ENCODE results near the gene ABCB9.
A peak's percentile ranks its signal among the peaks of the same experiment; 100 is the strongest.
"Not testable (repeated sequence)": the region's sequence is repeated elsewhere in the genome, so short reads cannot be mapped to it uniquely, and the experiment has no call there.

The ABCB9 gene

DNA sequence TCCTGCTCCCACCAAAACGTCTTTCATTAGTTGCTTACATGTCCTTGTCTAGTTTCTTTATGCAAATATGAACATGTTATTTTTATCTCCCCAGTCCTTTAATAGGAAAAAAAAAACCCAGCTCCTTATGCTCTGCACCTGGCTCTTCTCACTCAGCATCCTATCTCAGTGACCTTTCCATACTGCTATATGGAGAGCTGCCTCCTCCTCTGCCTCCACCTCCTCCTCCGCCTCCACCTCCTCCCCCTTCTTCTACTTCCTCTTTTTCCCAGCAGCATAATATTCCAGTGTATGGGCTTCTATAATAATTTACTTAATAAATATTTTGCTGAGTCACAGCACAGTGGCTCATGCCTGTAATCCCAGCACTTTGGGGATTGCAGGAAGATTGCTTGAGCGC, 31.5 kb downstream of the ABCB9 start:
- no peak for DNase-seq

DNA sequence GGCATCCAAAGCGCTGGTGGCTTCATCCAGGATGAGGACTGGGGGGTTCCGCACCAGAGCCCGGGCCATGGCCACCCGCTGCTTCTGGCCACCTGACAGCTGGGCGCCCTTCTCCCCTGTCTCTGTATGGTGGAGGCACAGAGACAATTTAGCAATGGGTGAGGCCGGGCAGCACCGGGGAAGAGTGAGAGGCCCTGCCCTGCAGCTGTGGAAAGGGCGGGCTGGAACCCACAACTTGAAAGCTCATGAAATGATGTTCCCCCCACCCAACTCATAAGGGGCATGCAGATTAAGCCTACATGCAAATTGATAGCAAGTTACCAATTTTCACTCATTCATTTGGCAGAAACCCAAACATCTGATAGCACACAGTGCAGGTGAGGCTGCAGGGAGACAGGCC, 34.1 kb downstream of the ABCB9 start:
- no peak for DNase-seq

DNA sequence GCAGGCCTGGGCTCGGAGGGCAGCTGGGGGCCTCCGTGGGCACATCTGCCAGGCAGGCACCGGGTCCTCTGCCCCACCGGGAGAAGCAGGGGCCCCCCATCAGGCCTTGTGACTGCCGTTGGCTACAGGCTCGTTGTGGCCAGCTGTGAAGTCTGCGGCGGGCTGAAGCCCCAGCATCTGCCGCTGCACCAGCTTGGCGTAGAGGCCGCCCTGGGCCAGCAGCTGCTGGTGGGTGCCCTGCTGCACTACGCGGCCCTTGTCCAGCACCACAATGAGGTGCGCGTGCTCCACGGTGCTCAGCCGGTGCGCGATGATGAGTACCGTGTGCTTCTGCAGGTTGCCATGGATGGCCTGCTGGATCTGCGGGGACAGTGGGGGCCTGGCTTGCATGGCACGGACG, 36.5 kb downstream of the ABCB9 start:
- no peak for DNase-seq

DNA sequence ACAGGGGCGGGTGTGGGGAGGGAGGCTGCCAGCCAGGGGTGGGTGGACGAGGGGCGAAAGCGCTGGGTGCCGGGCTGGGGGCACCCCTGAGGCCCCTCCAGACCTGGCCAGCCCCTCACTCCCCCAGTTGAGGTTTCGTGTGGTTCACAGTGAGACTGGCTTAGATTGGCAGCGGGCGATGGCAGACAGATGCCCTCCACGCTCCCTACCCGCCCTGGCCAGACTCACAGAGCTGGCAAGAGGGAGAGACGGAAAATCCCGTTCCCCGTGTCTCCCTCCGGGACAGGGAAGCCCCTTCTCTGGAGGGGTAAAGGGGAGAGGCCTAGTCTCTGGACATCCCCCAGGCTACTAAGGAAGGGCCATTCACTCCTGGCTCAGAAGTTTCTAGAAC, 37.1 kb downstream of the ABCB9 start:
- no peak for DNase-seq

DNA sequence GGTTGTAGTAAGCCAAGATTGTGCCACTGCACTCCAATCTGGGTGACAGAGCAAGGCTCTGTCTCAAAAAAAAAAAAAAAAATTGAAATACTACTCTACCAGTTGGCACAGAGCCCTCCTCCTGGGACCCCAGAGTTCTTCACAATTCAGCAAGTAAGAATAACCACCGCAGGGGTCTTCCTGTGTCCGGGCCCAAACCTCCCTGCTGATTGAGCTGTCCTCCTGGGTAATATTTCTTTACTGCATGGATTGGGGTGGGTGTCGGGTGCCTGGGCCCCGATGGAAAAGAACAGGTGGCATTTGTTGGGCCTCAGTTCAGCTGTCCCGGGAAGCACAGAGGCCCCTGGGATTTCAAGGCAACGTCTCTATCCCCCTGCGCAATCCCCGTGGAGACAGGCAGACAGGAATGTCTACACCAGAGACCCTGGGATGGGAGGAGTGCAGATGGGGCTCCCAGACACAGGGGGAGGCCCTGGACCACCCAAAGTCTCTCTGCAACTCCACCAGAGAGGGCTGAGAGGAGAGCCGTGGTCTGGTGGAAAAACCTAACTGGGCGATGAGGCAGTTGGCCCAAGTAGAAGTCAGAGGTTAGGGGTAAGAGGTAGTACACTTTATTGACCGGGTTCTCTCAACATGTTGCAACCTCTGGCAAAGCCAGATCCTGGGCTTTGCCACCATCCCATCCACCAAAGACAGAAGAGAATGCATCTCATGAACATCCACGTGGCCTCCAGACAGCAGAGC, 37.7 kb downstream of the ABCB9 start:
- no peak for DNase-seq

DNA sequence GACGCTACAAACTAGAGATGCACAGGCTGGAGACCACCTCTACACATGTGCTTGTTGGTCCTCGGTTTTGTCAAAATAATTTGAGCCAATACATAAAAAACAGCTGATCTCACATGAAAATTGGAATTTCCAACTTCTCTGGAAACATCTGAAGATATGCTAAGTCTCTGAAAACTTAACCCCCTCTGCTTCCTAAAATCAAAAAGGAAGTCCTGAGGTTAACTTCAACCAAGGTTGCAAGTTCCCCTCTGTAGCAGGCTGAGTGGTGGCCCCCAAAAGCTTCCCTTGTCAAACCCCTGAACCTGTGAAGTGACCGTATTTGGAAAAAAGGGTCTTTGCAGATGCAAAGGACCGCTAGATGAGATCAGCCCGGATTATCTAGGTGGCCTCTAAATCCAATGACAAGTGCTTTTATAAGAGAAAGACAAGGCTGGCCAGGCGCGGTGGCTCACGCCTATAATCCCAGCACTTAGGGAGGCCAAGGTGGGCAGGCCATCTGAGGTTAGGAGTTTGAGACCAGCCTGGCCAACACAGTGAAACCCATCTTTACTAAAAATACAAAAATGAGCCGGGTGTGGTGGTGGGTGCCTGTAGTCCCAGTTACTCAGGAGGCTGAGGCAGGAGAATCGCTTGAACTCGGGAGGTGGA, 38.4 kb downstream of the ABCB9 start:
- no peak for DNase-seq

DNA sequence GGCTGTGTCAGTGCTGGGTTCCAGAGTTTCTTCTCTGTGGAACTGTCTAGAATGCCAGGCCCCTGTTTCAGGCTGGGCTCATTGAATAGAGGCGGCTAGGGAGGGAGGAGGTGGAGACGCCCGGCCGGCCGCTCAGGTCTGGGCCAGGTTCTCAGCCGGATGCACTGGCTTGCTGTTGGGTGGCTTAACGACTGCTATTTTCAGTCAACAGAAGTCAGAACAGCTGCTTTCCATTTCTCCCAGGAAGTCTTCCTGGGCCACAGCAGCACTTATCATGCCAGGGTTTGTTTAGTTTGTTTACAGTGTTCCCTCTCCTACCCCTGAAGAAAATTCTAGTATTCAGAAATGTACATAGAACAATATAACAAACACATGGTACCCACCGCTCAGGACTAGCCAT, 44.3 kb downstream of the ABCB9 start:
- no peak for DNase-seq

DNA sequence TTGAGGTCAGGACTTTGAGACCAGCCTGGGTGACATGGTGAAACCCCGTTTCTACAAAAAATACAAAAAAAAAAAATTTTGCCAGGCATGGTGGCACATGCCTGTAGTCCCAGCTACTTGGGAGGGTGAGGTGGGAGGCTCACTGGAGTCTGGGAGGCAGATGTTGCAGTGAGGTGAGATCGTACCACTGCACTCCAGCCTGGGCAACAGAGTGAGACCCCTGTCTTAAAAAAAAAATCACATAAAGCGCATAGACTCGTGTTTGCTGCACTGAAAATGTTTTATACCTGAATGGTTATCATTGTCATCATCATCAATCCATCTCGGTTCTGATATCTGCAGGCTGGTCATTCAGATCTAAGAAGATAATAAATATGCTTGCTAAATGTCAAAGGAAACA, 45.6 kb downstream of the ABCB9 start:
- DNase-seq = no peak

DNA sequence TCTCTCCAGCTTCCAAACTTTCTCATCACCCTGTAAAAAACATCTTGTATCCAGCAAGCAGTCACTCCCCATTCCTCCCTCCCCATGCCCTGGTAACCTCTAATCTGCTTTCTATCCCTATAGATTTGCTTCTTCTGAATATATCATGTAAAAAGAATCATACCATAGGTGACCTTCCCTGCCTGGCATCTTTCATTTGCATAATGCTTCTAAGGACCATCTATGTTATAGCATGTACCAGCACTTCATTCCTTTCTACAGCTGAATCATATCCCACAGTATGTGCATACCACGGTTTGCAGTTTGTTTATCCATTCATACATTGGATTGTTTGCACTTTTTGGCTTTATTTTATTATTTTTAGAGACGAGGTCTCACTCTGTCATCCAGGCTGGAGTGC, 47.4 kb downstream of the ABCB9 start:
- no peak for DNase-seq

DNA sequence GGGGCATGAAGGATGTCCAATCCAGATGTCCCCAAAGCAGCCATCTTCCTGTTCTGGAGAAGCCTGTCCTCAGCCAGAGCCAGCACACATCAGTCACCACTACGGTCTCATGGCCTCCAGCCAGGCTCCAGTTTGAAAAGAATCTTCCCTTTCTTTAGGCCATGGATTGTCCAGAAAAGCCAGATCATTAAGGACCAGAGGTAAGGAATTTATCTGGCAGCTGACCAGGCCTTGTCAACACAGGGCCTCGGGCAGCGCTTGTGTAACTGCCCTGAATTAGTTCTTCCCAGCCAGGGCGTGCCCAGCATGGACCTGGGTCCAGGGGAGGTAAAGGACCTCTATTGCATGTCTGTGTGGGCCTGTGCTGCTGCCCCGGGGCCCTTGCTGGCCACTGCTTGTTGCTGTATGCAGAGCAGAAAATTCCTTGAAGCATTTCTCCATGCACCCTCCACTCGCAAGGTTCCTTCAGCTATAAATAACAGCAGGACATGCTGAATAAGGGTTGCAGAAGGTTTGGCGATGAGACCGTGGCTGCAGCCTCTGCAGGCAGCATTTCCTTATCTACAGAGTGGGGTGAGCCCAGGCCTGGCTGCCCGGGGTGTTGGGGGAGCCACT, 48.6 kb downstream of the ABCB9 start:
- DNase-seq = no peak

DNA sequence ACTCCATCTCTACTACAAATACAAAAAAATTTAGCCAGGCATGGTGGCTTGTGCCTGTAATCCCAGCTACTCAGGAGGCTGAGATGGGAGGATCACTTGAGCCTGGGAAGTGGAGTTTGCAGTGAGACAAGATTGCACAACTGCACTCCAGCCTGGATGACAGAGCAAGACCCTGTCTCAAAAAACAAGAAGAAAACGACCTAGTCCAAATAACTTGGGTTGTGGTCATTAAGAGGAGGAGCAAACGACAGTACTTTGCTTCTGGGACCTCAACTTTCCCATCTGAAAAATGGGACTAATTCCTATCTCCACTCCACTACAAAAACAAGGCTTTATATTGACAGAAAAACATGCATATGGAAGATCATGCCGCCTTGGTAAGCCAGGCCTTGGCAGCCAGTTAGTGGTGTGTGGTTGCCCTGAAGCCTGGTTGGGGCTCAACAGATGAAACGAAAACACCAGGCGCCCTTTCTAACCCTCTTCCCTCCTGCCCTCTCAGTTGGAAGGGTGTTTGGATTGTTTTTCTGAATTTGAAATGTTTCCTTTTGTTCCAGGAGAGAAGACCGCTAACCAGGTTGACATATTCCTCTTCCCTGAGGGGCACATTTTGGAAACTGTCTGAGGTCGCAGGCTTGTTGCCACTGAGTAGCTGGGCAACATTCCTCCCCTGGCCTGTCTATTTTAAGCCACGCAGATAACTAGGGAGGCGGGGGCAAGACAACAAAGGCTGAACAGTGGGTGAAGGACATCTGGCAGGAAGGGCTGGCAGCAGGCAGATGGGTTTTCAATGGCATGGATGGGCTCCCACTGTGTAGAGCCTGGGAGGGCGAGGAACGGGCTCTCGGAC, 56.6 kb downstream of the ABCB9 start:
- no peak for DNase-seq

DNA sequence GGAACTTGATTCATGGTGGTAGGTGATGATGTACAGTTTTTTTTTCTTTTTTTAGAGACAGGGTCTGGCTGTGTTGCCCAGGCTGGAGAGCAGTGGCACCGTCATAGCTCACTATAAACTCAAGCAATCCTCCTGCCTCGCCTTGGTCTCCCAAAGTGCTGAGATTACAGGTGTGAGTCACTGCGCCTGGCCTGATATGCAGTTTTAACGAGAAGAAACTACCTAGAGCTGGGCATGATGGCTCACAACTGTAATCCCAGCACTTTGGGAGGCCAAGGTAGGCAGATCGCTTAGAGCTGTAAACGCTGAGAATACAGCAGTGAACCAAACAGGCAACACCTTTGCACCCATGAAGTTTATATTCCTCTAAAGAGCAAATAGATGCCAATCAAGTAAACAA, 57.3 kb downstream of the ABCB9 start:
- DNase-seq = no peak

DNA sequence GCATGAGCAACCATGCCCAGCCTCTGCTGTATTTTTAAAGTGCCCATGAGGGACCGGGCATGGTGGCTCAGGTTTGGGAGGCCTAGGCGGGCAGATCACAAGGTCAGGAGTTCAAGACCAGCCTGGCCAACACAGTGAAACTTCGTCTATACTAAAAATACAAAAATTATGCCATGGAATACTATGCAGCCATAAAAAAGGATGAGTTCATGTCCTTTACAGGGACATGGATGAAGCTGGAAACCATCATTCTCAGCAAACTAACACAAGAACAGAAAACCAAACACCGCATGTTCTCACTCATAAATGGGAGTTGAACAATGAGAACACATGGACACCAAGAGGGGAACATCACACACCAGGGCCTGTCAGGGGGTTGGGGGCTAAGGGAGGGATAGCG, 61.0 kb downstream of the ABCB9 start:
- DNase-seq = not testable (repeated sequence)

DNA sequence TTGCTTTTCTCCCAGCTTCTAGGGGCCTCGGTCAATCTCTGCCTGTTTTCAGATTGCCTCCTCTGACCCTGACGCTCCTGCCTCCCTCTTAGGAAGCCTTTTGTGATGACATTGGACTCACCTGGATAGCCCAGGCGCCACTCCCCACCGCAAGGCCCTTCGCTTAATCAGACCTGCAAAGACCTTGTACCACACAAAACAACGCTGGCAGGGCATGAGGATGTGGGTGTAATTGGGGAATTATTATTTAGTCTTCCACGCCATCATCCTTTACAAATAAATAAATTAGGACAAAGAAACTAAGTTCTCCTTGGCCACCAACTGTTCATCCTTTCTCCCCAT, 62.6 kb downstream of the ABCB9 start:
- no peak for DNase-seq

DNA sequence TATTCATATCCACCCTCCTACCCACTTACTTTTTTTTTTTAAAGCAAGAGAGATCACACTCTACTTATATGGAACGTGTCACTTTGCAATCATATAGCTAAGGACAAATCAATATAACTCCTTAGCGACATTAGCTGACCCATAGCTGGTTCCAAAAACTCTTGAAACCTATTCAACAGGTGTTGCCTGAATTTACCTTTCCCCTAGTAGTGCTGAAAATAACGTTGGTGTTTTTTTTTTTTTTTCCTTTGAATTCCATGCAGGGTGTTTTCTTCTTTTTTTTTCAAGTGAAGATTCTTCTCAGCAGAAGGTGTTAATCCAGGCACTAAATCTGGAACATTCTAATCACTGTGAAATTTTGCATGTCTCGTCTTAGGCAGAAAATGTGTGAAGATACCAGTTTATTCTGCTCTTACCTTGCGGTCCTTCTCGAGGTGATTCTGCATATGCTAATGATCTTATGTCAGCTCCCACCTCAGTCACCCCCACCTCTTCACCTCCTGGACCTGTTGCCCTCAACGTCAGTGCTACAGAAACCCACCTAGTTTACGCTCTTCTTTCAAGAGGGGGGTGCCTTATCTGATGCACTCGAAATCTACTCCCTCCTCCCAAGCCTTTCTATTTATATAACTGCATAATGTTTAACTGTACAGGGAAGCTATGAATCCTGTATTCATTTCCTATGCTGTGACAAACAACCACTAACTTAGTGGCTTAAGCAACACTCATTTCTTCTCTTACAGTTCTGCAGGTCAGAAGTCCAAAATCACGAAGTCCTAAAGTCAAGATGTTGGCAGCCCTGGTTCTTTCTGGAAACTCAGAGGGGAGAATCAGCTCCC, 63.2 kb downstream of the ABCB9 start:
- DNase-seq = no peak

DNA sequence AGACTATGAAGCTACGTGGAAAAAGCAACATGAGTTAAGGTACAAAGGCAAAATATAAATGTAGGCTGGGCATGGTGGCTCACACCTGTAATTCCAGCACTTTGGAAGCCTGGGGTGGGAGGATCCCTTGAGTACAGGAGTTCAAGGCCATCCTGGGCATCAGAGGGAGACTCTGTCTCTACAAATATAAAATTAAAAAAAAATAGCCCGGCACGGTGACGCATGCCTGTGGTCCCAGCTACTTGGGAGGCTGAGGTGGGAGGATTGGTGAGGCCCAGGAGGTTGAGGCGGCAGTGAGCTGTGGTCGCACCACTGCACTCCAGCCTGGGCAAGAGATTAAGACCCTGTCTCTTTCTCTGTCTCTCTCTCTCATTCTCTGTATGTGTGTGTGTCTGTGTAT, 66.4 kb downstream of the ABCB9 start:
- DNase-seq = no peak

DNA sequence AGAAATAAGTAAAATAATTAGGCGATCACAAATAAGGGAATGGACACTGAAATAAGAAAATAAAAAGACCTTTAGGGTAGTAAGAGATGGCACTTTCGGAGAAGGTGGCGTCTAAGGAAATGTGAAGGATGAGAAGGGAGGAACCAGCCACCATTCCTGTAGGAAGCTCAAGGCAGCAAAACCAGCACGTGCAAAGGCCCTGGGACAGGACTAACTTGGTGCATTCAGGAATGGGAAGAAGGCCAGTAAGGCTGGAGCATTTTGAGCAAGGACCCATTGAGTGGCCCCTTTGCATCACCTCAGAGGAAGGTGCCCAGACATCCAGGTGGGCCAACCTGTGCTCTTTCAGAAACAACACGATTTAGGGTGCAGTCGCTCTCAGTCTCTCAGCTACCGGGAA, 69.6 kb downstream of the ABCB9 start:
- DNase-seq = no peak

DNA sequence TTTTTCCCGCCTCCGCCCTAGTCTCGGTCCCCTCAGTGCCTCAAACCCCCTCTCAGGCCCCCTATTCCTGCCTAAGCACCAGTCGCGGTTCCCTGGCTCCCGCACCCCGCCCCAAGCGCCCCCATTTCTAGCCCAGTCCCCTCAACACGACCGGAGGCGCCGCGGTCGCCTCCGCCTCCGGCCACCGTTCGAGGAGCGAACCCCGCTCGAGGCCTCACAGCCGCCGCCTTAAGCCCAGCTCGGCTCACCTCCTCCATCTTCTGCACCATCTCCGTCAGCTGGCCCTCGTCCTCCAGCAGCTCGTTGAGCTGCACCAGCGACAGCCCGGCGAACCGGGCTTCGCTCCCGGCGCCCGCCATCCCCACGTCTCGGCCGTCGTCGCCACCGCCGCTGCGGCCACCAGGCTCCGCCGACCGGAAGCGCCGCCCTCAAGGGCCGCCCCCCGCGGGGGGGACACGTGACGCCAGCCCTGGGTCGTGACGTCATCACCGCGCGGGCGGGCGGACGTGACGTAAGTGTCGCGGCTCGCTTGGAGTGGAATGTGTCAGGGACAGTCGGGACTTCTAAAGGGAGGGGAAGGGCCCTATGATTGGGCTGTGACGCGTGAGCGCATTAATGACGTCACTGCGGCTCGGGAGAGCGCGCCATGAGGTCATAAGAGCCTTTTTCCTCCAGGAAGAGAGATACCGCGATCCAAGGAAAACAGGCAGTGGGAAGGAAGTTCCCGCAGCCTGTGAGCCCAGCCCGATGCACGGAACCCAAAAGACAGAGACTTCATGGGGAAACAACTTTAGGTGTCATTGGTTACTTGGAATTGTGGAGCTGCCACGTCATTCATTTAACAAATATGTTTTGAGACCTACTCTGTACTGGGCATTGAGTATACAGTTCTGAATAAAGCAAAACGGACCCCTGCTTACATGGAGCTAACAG, 70.3 kb downstream of the ABCB9 start, which contains the start of gene VPS37B:
Gene VPS37B (minus strand): TSS at position 421 of the 933 bp plus-strand sequence. CDS start 62 bp downstream, at position 359.
- peak; percentile 82 to 86 for DNase-seq

DNA sequence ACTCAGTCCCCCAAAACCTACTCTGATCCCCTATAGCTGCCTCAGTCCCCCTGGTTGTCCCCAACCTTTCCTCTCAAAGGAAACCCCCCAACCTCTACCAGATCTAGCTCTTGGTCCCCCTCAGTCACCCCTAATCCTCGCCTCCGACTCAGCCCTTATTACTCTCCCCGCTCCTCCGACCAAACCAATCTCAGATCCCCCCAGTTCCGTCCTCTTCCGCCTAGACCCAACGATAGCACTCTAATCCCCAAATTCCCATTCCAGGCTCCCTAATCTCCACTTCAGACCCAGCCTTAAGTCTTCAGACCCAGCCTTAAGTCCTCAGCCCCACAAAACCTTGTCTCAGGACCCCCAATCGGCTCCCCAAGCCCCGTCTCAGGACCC, 71.0 kb downstream of the ABCB9 start:
- DNase-seq = no peak

DNA sequence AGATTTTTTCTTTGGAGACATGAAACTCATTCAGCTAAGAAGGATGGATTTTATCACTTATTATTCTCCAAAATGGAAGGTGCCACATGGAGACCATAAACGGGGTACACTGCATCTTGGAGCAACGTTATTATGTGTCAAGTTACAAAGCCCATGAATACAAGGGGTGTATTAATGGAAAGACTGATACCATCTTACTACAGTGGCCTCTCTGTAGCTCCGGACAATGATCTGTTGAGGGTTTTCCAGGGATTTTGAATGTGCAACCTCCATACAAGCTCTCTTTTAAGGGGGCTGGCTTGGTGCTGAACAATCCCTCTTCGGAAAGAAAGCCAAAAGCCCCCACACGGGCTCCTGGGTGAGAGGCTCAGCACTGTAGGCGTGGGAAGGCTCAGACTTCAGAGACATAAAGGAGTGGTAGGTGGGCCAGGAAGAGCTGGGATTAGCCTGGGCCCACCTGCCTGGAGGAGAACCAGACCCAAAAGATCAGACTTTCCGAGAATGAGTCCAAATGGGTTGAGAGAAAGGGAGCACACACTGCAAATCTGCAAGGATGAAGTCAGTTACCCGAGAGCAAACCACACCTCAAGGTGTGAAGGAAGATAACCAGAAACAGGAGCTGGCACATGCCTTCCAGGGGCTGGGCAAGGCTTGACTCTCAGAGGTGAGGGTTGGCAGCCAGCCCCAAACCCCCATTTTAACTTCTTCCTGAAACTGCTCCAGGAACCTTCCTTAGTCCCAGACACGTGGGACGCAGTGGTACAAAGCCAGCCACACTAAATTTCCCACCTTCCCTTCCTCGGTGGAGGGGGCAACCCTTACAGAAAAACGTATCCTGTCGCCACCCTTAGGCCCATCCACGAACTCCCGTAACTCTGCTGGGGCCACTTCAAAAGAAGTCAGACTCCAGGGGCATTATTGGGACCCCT, 71.8 kb downstream of the ABCB9 start:
- DNase-seq = no peak
